ENCODE data around the gene ADCY4. TPM values are rescaled to one million over a fixed set of nuclear protein-coding genes. Genes with fewer than 3 reads are reported as not detected.
A peak's percentile ranks its signal among the peaks of the same experiment; 100 is the strongest.

ADCY4 gene
- total RNA-seq, 1 donor from 2014 or later, result 42.7 TPM

DNA sequence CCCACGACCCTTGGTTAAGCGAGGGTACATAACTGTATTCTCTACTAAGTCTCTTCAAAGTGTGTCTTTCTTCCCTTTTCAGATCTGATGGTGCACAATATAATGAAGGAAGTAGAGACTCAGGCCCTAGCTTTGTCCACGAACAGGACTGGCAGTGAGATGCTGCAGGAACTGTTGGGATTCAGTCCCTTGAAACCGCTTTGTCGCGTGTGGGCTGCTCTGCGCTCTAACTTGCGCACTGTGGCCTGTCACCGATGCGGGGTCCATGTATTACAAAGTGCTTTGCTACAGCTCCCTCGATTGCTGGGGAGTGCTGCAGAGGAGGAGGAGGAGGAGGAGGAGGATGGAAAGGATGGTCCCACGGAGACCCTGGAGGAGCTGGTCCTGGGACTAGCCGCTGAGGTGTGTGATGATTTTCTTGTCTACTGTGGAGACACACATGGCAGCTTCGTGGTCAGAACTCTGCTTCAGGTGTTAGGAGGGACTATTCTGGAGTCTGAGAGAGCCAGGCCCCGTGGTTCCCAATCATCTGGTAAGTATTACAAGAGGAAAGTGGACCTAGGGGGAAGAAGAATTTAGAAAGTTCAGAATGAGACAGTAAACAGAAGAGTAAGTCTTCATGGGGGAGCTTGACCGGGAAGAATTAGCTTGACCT, 34.4 kb downstream of the ADCY4 start:
- H3K36me3 ChIP-seq, result peaks cover 57% of the 10 kb centered on the region

GRCh38 chr14:24299255-24300191, 35.3 kb downstream of the ADCY4 start, which contains the start of the genes DHRS1 and NOP9:
DHRS1 (minus strand) TSS chr14:24299780; CDS start chr14:24299106, 674 bp downstream.
NOP9 (plus strand) TSS chr14:24299850; CDS start chr14:24299955, 105 bp downstream.
- H3K27me3 ChIP-seq (ENCODE audit: low read depth), result no peaks in the 10 kb centered on the region
- peak; percentile 94 for DNase-seq
- no peak for TF ChIP-seq CTCF (IDR thresholded peaks at IDR 0.05)
- H3K4me3 ChIP-seq, result peak within 1 kb of the TSS; percentile 99
- H3K27ac ChIP-seq, result peak within 1 kb of the TSS; percentile 92
- H3K9me3 ChIP-seq, result no peaks in the 10 kb centered on the region
- ATAC-seq, result peak; percentile 94 to 95
- intact Hi-C loops (cut with DNase I), result loop anchor here (10.0 kb wide), 1 partner anchor 55 kb away; the partner anchor contains the start of gene TINF2
- peaks cover 57% of the 10 kb centered on the region for H3K36me3 ChIP-seq
- peaks cover 31% of the 10 kb centered on the region for H3K4me1 ChIP-seq

More for the DNA sequence above, 34.4 kb downstream of the ADCY4 start:
- ATAC-seq (no peak), DNase-seq (no peak)
- no peaks in the 10 kb centered on the region for H3K9me3 ChIP-seq
- H3K27ac ChIP-seq, result peak overlapping the region; percentile 92
- intact Hi-C loops (cut with DNase I), result no loop called here
- H3K4me3 ChIP-seq, result peak overlapping the region; percentile 99
- peaks cover 31% of the 10 kb centered on the region for H3K4me1 ChIP-seq
- H3K27me3 ChIP-seq (ENCODE audit: low read depth), result no peaks in the 10 kb centered on the region
- no peak for TF ChIP-seq CTCF (IDR thresholded peaks at IDR 0.05)

GRCh38 chr14:24298892-24299254, 36.0 kb downstream of the ADCY4 start:
- Histone ChIP-seq H3K27ac (peak overlapping the region; percentile 92), H3K27me3 (ENCODE audit: low read depth) (no peaks in the 10 kb centered on the region), H3K4me3 (peak overlapping the region; percentile 99), H3K4me1 (peaks cover 31% of the 10 kb centered on the region), H3K36me3 (peaks cover 57% of the 10 kb centered on the region), H3K9me3 (no peaks in the 10 kb centered on the region)
- DNase-seq (no peak), ATAC-seq (peak; percentile 4 to 35)
- intact Hi-C loops (cut with DNase I), result loop anchor here (10.0 kb wide), 1 partner anchor 54 kb away; the partner anchor contains the start of gene TINF2
- no peak for TF ChIP-seq CTCF (IDR thresholded peaks at IDR 0.05)

DNA sequence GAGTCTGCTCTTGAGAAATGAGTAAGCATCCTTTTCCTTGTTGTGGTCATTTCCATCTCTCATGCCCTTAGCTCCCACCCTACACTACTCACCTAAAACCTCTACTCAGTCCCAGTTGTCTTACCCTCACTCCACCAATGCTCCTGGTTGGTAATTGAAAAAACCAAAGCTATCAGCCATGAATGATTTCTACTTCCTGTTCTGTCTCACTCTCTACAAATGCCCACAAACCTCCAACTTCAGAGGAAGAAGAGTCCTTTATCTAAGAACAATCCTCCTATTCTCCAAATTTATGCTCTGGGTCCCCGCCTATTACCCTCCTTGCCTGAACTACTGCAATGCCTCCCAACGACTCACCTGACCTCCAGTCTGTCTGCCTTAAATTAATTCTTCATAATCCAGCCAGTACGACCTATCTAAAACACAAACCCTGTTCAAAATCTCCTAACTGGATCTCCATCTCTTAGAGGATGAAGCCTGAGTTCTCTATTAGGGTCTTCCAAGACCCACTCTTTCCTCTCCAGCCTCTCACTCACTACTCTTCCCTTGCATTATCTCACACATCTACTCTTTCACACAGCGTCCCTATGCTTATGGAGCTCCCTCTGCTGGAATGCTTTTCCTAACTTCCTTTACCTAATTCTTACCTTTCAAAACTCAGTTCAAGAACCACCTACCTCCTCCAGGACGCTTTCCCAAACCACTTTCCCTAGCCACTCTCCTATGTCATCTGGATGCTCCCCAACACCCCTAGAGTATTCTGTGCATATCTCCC, 37.5 kb downstream of the ADCY4 start:
- peak; percentile 40 for TF ChIP-seq CTCF (IDR thresholded peaks at IDR 0.05)

More for the DNA sequence above, 37.5 kb downstream of the ADCY4 start:
- peak in 1 of 2 donors; percentile 48 for ATAC-seq
- Histone ChIP-seq H3K4me3 (no peak overlapping the region), H3K27ac (no peak overlapping the region), H3K4me1 (peaks cover 31% of the 10 kb centered on the region), H3K36me3 (peaks cover 57% of the 10 kb centered on the region), H3K9me3 (no peaks in the 10 kb centered on the region), H3K27me3 (ENCODE audit: low read depth) (no peaks in the 10 kb centered on the region)
- intact Hi-C loops (cut with DNase I), result loop anchor here (10.0 kb wide), 1 partner anchor 53 kb away; the partner anchor contains the start of gene TINF2
- no peak for DNase-seq
